NB4 (cell line): Measurements from ENCODE around the gene ZNF747.

Experiments
- MYC ChIP-seq: IDR thresholded peaks from 2 replicates; pipeline ENCODE4 v1.6.1; 2011; ENCODE audit warnings: low read depth, low read length
- POLR2A ChIP-seq: IDR thresholded peaks from 2 replicates; pipeline ENCODE4 v1.6.1; 2011; ENCODE audit warnings: mild to moderate bottlenecking; ENCODE audit not compliant: insufficient read length; ENCODE audit errors: extremely low read depth
- TF ChIP-seq, protein P1 (sequence below): IDR thresholded peaks from one replicate; pipeline ENCODE4 v1.5.1; 2012; ENCODE audit warnings: low read depth, low read length

DNA sequence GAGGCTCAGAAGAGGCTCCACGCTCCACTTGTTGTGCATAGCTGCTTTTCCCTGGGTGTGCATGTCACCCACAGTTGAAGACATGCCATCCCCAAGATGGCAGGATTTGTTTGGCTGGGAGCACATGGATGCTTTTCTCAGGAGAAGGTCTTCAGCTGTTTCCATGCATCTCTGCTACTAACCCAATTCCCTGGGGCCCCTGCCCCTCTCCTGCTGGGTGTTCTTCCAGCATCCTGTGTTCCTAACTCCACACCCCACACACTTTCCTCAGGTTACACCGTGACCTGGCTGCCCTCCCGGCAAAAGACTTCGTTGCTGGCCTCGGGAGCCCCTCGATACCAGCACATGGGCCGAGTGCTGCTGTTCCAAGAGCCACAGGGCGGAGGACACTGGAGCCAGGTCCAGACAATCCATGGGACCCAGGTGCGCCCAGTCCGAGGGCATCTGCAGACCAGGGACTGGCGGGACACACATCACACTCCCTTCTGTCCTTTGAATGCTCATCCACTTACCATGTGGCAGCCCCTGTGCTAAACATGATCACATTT lies 40.6 kb downstream of the ZNF747 start:
- TF ChIP-seq, protein P1, sequence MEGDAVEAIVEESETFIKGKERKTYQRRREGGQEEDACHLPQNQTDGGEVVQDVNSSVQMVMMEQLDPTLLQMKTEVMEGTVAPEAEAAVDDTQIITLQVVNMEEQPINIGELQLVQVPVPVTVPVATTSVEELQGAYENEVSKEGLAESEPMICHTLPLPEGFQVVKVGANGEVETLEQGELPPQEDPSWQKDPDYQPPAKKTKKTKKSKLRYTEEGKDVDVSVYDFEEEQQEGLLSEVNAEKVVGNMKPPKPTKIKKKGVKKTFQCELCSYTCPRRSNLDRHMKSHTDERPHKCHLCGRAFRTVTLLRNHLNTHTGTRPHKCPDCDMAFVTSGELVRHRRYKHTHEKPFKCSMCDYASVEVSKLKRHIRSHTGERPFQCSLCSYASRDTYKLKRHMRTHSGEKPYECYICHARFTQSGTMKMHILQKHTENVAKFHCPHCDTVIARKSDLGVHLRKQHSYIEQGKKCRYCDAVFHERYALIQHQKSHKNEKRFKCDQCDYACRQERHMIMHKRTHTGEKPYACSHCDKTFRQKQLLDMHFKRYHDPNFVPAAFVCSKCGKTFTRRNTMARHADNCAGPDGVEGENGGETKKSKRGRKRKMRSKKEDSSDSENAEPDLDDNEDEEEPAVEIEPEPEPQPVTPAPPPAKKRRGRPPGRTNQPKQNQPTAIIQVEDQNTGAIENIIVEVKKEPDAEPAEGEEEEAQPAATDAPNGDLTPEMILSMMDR: no peak
- TF ChIP-seq POLR2A: no peak
- TF ChIP-seq MYC: no peak
